H1 (cell line): Measurements from ENCODE around the gene PEX14. TPM values are rescaled to one million over a fixed set of nuclear protein-coding genes. Genes with fewer than 3 reads are reported as not detected.

Experiments
- ATF2 ChIP-seq: IDR thresholded peaks from 2 replicates; pipeline ENCODE4 v1.6.1; 2012; ENCODE audit warnings: low read length, inconsistent platforms
- ATF3 ChIP-seq: IDR thresholded peaks from 2 replicates; pipeline ENCODE4 v1.6.1; 2011; ENCODE audit warnings: low read depth, mild to moderate bottlenecking, low read length; ENCODE audit not compliant: insufficient read depth
- CHD1 ChIP-seq: IDR thresholded peaks from 2 replicates; pipeline ENCODE4 v1.6.1; 2012; ENCODE audit warnings: low read depth, low read length, improper control_type of control experiment
- CHD2 ChIP-seq: IDR thresholded peaks from 2 replicates; pipeline ENCODE4 v1.6.1; 2012; ENCODE audit warnings: low read length, improper control_type of control experiment
- CTBP2 ChIP-seq: IDR thresholded peaks from 2 replicates; pipeline ENCODE4 v1.7.0; 2011; ENCODE audit warnings: borderline replicate concordance, mild to moderate bottlenecking, moderate library complexity, mixed read lengths, low read length; ENCODE audit not compliant: insufficient read depth, insufficient read length
- E2F6 ChIP-seq: IDR thresholded peaks from 2 replicates; pipeline ENCODE4 v1.6.1; 2012; ENCODE audit warnings: inconsistent platforms
- EGR1 ChIP-seq: IDR thresholded peaks from 2 replicates; pipeline ENCODE4 v1.6.1; 2011; ENCODE audit warnings: low read depth, low read length, borderline replicate concordance
- FOSL1 ChIP-seq: IDR thresholded peaks from 2 replicates; pipeline ENCODE4 v1.6.1; 2011; ENCODE audit warnings: mild to moderate bottlenecking, low read depth, low read length, moderate library complexity; ENCODE audit not compliant: insufficient read depth
- GTF2F1 ChIP-seq: IDR thresholded peaks from 2 replicates; pipeline ENCODE4 v1.6.1; 2012; ENCODE audit warnings: low read depth, low read length, improper control_type of control experiment, borderline replicate concordance
- HDAC2 ChIP-seq, 2 experiments: fragments of 300-600 bp in 1 of 2; sonication (generic) in 1 of 2; IDR thresholded peaks; 2 replicates each; pipeline ENCODE4 v1.6.1; 2011 to 2012; ENCODE audit warnings: low read depth in 2 of 2, low read length in 2 of 2, mild to moderate bottlenecking in 2 of 2, moderate library complexity in 2 of 2, borderline replicate concordance in 1 of 2, inconsistent platforms in 1 of 2
- JUN ChIP-seq: IDR thresholded peaks from 2 replicates; pipeline ENCODE4 v1.6.1; 2011; ENCODE audit warnings: low read depth, mild to moderate bottlenecking, improper control_type of control experiment, low read length
- JUND ChIP-seq: IDR thresholded peaks from 2 replicates; pipeline ENCODE4 v1.6.1; 2011; ENCODE audit warnings: mild to moderate bottlenecking, improper control_type of control experiment, low read length
- KDM5A ChIP-seq: fragments of 200-600 bp; IDR thresholded peaks from 2 replicates; pipeline ENCODE4 v1.7.1; 2012; ENCODE audit warnings: mild to moderate bottlenecking, low read length, inconsistent platforms, mixed read lengths
- MAX ChIP-seq: IDR thresholded peaks from 2 replicates; pipeline ENCODE4 v1.6.1; 2012; ENCODE audit warnings: inconsistent platforms
- POLR2AphosphoS5 ChIP-seq: IDR thresholded peaks from 2 replicates; pipeline ENCODE4 v1.6.1; 2011; ENCODE audit warnings: low read depth, low read length
- RAD21 ChIP-seq, 2 experiments: IDR thresholded peaks in 1 of 2; conservative IDR thresholded peaks in 1 of 2; 2 replicates each; pipeline ENCODE4 v1.6.1; 2011; ENCODE audit warnings: low read depth in 2 of 2, low read length in 2 of 2, improper control_type of control experiment in 1 of 2, inconsistent platforms in 1 of 2, mild to moderate bottlenecking in 1 of 2, moderate library complexity in 1 of 2
- SUZ12 ChIP-seq: fragments of 200-600 bp; sonication (generic); IDR thresholded peaks from 2 replicates; pipeline ENCODE4 v1.6.1; 2012; ENCODE audit warnings: mild to moderate bottlenecking, inconsistent platforms, low read length, moderate library complexity, mixed read lengths
- TAF7 ChIP-seq: optimal IDR thresholded peaks from 2 replicates; pipeline ENCODE3; 2011; ENCODE audit warnings: low read depth, mild to moderate bottlenecking, inconsistent platforms, low read length, moderate library complexity, borderline replicate concordance
- TBP ChIP-seq: IDR thresholded peaks from 2 replicates; pipeline ENCODE4 v1.6.1; 2011; ENCODE audit warnings: low read depth, low read length, improper control_type of control experiment
- YY1 ChIP-seq: IDR thresholded peaks from 2 replicates; pipeline ENCODE4 v1.6.1; 2011; ENCODE audit warnings: low read depth, mild to moderate bottlenecking, low read length
- polyA plus RNA-seq, 7 experiments: library from polyadenylated mRNA; depleted of rRNA in 3 of 7; stranded (reverse) in 5 of 7; unstranded in 2 of 7; fragments of >200 nt in 5 of 7; fragments of 200-250 nt in 2 of 7; gene quantifications; 1 replicate in 5 of 7; 2 replicates in 1 of 7; 4 replicates in 1 of 7; pipeline versions ENCODE4 v1.2.1 to v1.2.3, GENCODE V29; 2011 to 2013; ENCODE audit warnings: missing spikeins in 2 of 7, mixed read lengths in 2 of 7
- total RNA-seq: library from RNA; stranded (reverse); fragmentation: NEBNext Ultra II Directional; extraction: Animal tissue kit (Norgen Biotek cat#: 25700); gene quantifications from 2 replicates; pipeline ENCODE4 v1.2.1, GENCODE V29; 2021

Gene PEX14
- total and polyA plus RNA-seq, 2 of the 8 experiments (the other 6 are each of a cell fraction or from before 2014, with no cell fraction given) = 13.0 to 19.8 TPM

- TF ChIP-seq JUN = no peak
- no peak for TF ChIP-seq GTF2F1
- TF ChIP-seq SUZ12 = peak; percentile 65
- TF ChIP-seq E2F6 = no peak; the same call in 1 of the 2 replicates
- TF ChIP-seq TBP = peak; percentile 16; the same call in 1 of the 2 replicates
- no peak for TF ChIP-seq KDM5A
- no peak for TF ChIP-seq YY1
- no peak for TF ChIP-seq CHD2
- TF ChIP-seq POLR2AphosphoS5 = no peak
- no peak for TF ChIP-seq EGR1
- TF ChIP-seq CHD1 = no peak
- TF ChIP-seq CTBP2 = no peak
- TF ChIP-seq TAF7 = no peak
- TF ChIP-seq FOSL1 = no peak
- TF ChIP-seq JUND = no peak
- TF ChIP-seq RAD21 (IDR thresholded peaks at IDR 0.05 in 1 of 2, conservative IDR thresholded peaks at IDR 0.05 in 1 of 2; ENCODE audit: low read depth in 2 of 2, low read length in 2 of 2) = peak in 1 of 2 experiments; percentile 21; a peak in 1 of 4 replicates
- TF ChIP-seq HDAC2 (IDR thresholded peaks at IDR 0.05; ENCODE audit: borderline replicate concordance in 1 of 2, low read depth in 2 of 2, low read length in 2 of 2) = no peak
- peak; percentile 34 for TF ChIP-seq MAX
- TF ChIP-seq ATF3 = no peak
- no peak for TF ChIP-seq ATF2
These were observed 164.4 kb downstream of the PEX14 start (continued) for GRCh38 chr1:10639011-10639774.
